Mesothelial cell of epicardium (in vitro differentiated cells): ENCODE results near the gene MYLIP. TPM values are rescaled to one million over a fixed set of nuclear protein-coding genes. Genes with fewer than 3 reads are reported as not detected.

Source experiments
- DNase-seq, 2 experiments: peaks; one replicate each; pipeline ENCODE4 v3.0.0; 2021; ENCODE audit warnings: low spot score in 2 of 2; ENCODE audit not compliant: unreplicated experiment in 2 of 2
- H3K27ac Mint-ChIP-seq: 2 replicates; pipeline ENCODE4 v1.8.0; 2021; ENCODE audit warnings: mixed read lengths
- H3K27me3 Mint-ChIP-seq: 2 replicates; pipeline ENCODE4 v1.8.0; 2021; ENCODE audit warnings: low read depth, mixed read lengths
- H3K36me3 Mint-ChIP-seq: 2 replicates; pipeline ENCODE4 v1.8.0; 2021; ENCODE audit warnings: mixed read lengths
- H3K4me1 Mint-ChIP-seq: 2 replicates; pipeline ENCODE4 v1.8.0; 2021; ENCODE audit warnings: mixed read lengths
- H3K4me3 Mint-ChIP-seq: 2 replicates; pipeline ENCODE4 v1.8.0; 2021; ENCODE audit warnings: mild to moderate bottlenecking, moderate library complexity, mixed read lengths
- H3K9me3 Mint-ChIP-seq: 2 replicates; pipeline ENCODE4 v1.8.0; 2021; ENCODE audit warnings: mixed read lengths
- CTCF ChIP-seq: fragments of 200-600 bp; sonication (generic); IDR thresholded peaks from one replicate; pipeline ENCODE4 v1.5.0; 2021; ENCODE audit warnings: antibody characterized with exemption; ENCODE audit not compliant: unreplicated experiment
- total RNA-seq: library from RNA; stranded (reverse); gene quantifications from 3 replicates; pipeline ENCODE4 v1.2.1, GENCODE V29; 2021

MYLIP gene
- 23.9 to 25.7 TPM (median 24.9 TPM) in 3 replicates for total RNA-seq

- peak; percentile 98 for DNase-seq
- H3K36me3 Mint-ChIP-seq: peaks cover 2% of the 10 kb centered on the region
Measured at GRCh38 chr6:16128759-16129622, at the start of gene MYLIP. MYLIP (plus strand) TSS chr6:16129086; CDS start chr6:16129323, 237 bp downstream.

GRCh38 chr6:16079354-16079753 lies 49.5 kb upstream of the MYLIP start:
- H3K36me3 Mint-ChIP-seq: no peaks in the 10 kb centered on the region
- H3K27me3 Mint-ChIP-seq: peaks cover 8% of the 10 kb centered on the region
- H3K9me3 Mint-ChIP-seq: peaks cover 4% of the 10 kb centered on the region
- H3K4me3 Mint-ChIP-seq: no peak overlapping the region
- TF ChIP-seq CTCF: no peak
- H3K4me1 Mint-ChIP-seq: no peaks in the 10 kb centered on the region
- H3K27ac Mint-ChIP-seq: no peak overlapping the region
- no peak for DNase-seq

More at GRCh38 chr6:16128759-16129622, at the start of gene MYLIP:
- peaks cover 4% of the 10 kb centered on the region for H3K27me3 Mint-ChIP-seq
- no peaks in the 10 kb centered on the region for H3K9me3 Mint-ChIP-seq
- TF ChIP-seq CTCF: no peak
- peak within 1 kb of the TSS; percentile 88 for H3K4me3 Mint-ChIP-seq
- peaks cover 36% of the 10 kb centered on the region for H3K4me1 Mint-ChIP-seq
- peak within 1 kb of the TSS; percentile 85 for H3K27ac Mint-ChIP-seq

GRCh38 chr6:16080204-16080603 lies 48.7 kb upstream of the MYLIP start:
- Mint-ChIP-seq H3K27me3 (peaks cover 9% of the 10 kb centered on the region), H3K4me3 (no peak overlapping the region), H3K9me3 (peaks cover 5% of the 10 kb centered on the region), H3K36me3 (no peaks in the 10 kb centered on the region), H3K4me1 (no peaks in the 10 kb centered on the region), H3K27ac (no peak overlapping the region)
- no peak for DNase-seq
- TF ChIP-seq CTCF: no peak

GRCh38 chr6:16081326-16081725 lies 47.6 kb upstream of the MYLIP start:
- Mint-ChIP-seq H3K4me3 (no peak overlapping the region), H3K27me3 (peaks cover 9% of the 10 kb centered on the region), H3K4me1 (no peaks in the 10 kb centered on the region), H3K27ac (no peak overlapping the region), H3K36me3 (no peaks in the 10 kb centered on the region), H3K9me3 (peaks cover 5% of the 10 kb centered on the region)
- no peak for DNase-seq
- no peak for TF ChIP-seq CTCF

GRCh38 chr6:16082361-16082760 lies 46.5 kb upstream of the MYLIP start:
- H3K36me3 Mint-ChIP-seq: no peaks in the 10 kb centered on the region
- H3K9me3 Mint-ChIP-seq: peaks cover 5% of the 10 kb centered on the region
- no peak for TF ChIP-seq CTCF
- H3K27me3 Mint-ChIP-seq: peaks cover 9% of the 10 kb centered on the region
- no peak for DNase-seq
- no peak overlapping the region for H3K4me3 Mint-ChIP-seq
- no peaks in the 10 kb centered on the region for H3K4me1 Mint-ChIP-seq
- H3K27ac Mint-ChIP-seq: no peak overlapping the region
